OCI-LY7 (cell line): Measurements from ENCODE around the gene STX18. TPM values are rescaled to one million over a fixed set of nuclear protein-coding genes. Genes with fewer than 3 reads are reported as not detected.
"Not testable (repeated sequence)": the region's sequence is repeated elsewhere in the genome, so short reads cannot be mapped to it uniquely, and the experiment has no call there.

Experiments used
- BruUV-seq: library from RNA; stranded (reverse); fragments of 400-500 nt; replicated peaks from 2 replicates; lab custom pipeline; 2021; lab: Mats Ljungman, UMichigan
- CTCF ChIA-PET: fragments of 300-600 bp; sonication (Branson Sonifier 250); formaldehyde crosslinking; loops from one replicate; lab custom pipeline; 2022; ENCODE audit warnings: antibody characterized with exemption; ENCODE audit not compliant: unreplicated experiment; lab: Charles Lee
- POLR2A ChIA-PET: fragments of 300-600 bp; sonication (Branson Sonifier 250); formaldehyde crosslinking; loops from one replicate; lab custom pipeline; 2022; ENCODE audit warnings: antibody characterized with exemption; lab: Charles Lee
- DNase-seq: peaks from one replicate; pipeline ENCODE4 v3.0.0-alpha.2; 2015; ENCODE audit warnings: low spot score
- H2AFZ ChIP-seq: fragments of 200-600 bp; sonication (generic), shearing (Covaris generic); 2 replicates; pipeline ENCODE4 v1.6.1; 2014; ENCODE audit warnings: mild to moderate bottlenecking, antibody characterized with exemption, low read length, moderate library complexity
- H3K27ac ChIP-seq: fragments of 200-600 bp; sonication (generic); 2 replicates; pipeline ENCODE4 v1.5.1; 2014; ENCODE audit warnings: mixed run types, low read depth, mild to moderate bottlenecking, moderate library complexity, low read length, inconsistent platforms; ENCODE audit not compliant: poor library complexity, severe bottlenecking
- H3K36me3 ChIP-seq: fragments of 200-600 bp; sonication (generic); 2 replicates; pipeline ENCODE4 v1.6.1; 2014; ENCODE audit warnings: mild to moderate bottlenecking, antibody characterized with exemption, low read length, moderate library complexity, mixed read lengths; ENCODE audit not compliant: insufficient read depth
- H3K4me1 ChIP-seq: fragments of 200-600 bp; sonication (generic); 2 replicates; pipeline ENCODE4 v1.5.1; 2014; ENCODE audit warnings: mild to moderate bottlenecking, low read length; ENCODE audit not compliant: insufficient read depth, poor library complexity, severe bottlenecking
- H3K4me2 ChIP-seq: fragments of 200-600 bp; sonication (generic); 2 replicates; pipeline ENCODE4 v1.6.1; 2014; ENCODE audit warnings: mild to moderate bottlenecking, low read length
- H3K4me3 ChIP-seq: fragments of 200-600 bp; sonication (generic); 2 replicates; pipeline ENCODE4 v1.5.1; 2014; ENCODE audit warnings: mild to moderate bottlenecking, low read depth, low read length; ENCODE audit not compliant: poor library complexity, severe bottlenecking
- H3K79me2 ChIP-seq: fragments of 200-600 bp; sonication (generic); 2 replicates; pipeline ENCODE4 v1.6.1; 2016; ENCODE audit warnings: low read depth, mild to moderate bottlenecking, low read length, moderate library complexity, mixed read lengths; ENCODE audit not compliant: insufficient read depth
- H3K9me2 ChIP-seq: fragments of 200-600 bp; sonication (generic); 2 replicates; pipeline ENCODE4 v1.6.1; 2016; ENCODE audit warnings: mild to moderate bottlenecking, low read length, mixed read lengths; ENCODE audit not compliant: insufficient read depth
- H3K9me3 ChIP-seq: fragments of 200-600 bp; sonication (generic); 2 replicates; pipeline ENCODE4 v1.6.1; 2014; ENCODE audit warnings: mild to moderate bottlenecking, mixed run types, low read length, mixed read lengths
- H4K20me1 ChIP-seq: fragments of 200-600 bp; sonication (generic); 2 replicates; pipeline ENCODE4 v1.6.1; 2014; ENCODE audit warnings: mild to moderate bottlenecking, antibody characterized with exemption, low read length, moderate library complexity, mixed read lengths; ENCODE audit not compliant: insufficient read depth
- EZH2phosphoT487 ChIP-seq: fragments of 200-600 bp; sonication (generic); IDR thresholded peaks from 2 replicates; pipeline ENCODE4 v1.6.1; 2018; ENCODE audit warnings: low read depth, borderline replicate concordance, mild to moderate bottlenecking, mixed run types, antibody characterized with exemption, low read length, moderate library complexity, mixed read lengths
- intact Hi-C: fragments of 100-400 bp; cut with micrococcal nuclease; formaldehyde crosslinking; loops from one replicate; pipeline ENCODE4 v1.10.0; 2022; ENCODE audit not compliant: unreplicated experiment
- total RNA-seq, 2 experiments: library from RNA; depleted of rRNA in 1 of 2; stranded (reverse); fragments of >200 nt in 1 of 2; shearing (Covaris generic) in 1 of 2; gene quantifications; 2 replicates each; pipeline ENCODE4 v1.2.3, GENCODE V29; 2014 to 2022
- TF ChIP-seq, protein P1 (sequence below): fragments of 200-600 bp; sonication (generic); conservative IDR thresholded peaks from 2 replicates; pipeline ENCODE4 v1.5.1; 2014; ENCODE audit warnings: mild to moderate bottlenecking, antibody characterized with exemption, low read length, moderate library complexity, mixed read lengths

Gene STX18
- total RNA-seq, 2 experiments from 2014 or later = 30.6 to 35.2 TPM

DNA sequence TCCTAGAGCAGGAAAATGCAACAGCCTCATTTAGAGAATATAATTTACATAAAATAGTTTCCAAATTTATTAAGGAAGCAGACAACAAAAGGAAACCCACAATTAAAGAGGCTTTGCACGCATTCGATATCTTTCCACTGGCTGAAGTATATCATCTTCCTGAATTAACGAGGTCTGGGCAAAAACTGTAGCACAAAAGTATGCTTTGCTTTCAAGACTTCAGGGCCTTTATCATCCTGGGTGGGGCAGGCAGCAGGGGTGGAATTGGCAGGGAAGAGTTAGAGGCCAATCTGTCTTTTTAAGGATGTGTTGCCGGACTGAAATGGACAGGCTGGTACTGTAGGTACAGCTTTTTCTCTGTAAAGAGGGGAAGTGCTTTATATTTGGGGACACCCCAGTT lies 17.0 kb upstream of the STX18 start:
- Histone ChIP-seq H3K4me2 (no peak overlapping the region), H3K36me3 (peaks cover 53% of the 10 kb centered on the region), H3K79me2 (no peaks in the 10 kb centered on the region), H3K4me1 (no peaks in the 10 kb centered on the region), H3K27ac (no peak overlapping the region), H2AFZ (no peak overlapping the region), H3K9me2 (no peaks in the 10 kb centered on the region), H4K20me1 (no peaks in the 10 kb centered on the region), H3K4me3 (no peak overlapping the region), H3K9me3 (no peaks in the 10 kb centered on the region)
- CTCF ChIA-PET = no interaction called here
- no TSS peak for BruUV-seq
- intact Hi-C loops = no loop called here
- TF ChIP-seq, protein P1, sequence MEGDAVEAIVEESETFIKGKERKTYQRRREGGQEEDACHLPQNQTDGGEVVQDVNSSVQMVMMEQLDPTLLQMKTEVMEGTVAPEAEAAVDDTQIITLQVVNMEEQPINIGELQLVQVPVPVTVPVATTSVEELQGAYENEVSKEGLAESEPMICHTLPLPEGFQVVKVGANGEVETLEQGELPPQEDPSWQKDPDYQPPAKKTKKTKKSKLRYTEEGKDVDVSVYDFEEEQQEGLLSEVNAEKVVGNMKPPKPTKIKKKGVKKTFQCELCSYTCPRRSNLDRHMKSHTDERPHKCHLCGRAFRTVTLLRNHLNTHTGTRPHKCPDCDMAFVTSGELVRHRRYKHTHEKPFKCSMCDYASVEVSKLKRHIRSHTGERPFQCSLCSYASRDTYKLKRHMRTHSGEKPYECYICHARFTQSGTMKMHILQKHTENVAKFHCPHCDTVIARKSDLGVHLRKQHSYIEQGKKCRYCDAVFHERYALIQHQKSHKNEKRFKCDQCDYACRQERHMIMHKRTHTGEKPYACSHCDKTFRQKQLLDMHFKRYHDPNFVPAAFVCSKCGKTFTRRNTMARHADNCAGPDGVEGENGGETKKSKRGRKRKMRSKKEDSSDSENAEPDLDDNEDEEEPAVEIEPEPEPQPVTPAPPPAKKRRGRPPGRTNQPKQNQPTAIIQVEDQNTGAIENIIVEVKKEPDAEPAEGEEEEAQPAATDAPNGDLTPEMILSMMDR = no peak
- no peak for TF ChIP-seq EZH2phosphoT487
- POLR2A ChIA-PET = interaction anchor here (0.7 kb wide), 1 partner anchor 10 kb away, joined by 3 read pairs; no protein-coding TSS in a partner anchor
- DNase-seq = no peak

DNA sequence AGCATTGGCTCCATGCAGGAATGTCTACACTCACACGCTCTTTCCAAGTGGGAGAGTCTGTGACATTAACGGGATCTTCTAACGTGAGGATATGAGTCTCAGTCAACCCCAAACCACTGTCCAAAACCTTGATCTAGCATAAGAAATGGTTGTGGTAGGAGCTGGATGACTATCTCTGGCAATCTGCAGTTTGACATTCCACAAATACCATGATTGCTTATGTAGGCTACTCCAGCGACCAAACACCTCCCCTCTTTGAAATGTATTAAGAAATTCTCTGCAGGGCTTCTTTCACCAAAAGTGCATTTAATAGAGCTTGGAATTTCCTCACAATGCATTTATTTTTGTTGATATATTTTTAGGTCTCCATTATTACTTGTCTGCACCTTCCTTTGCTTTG lies 14.1 kb upstream of the STX18 start:
- Histone ChIP-seq H3K9me3 (no peaks in the 10 kb centered on the region), H3K79me2 (no peaks in the 10 kb centered on the region), H4K20me1 (no peaks in the 10 kb centered on the region), H3K4me3 (no peak overlapping the region), H2AFZ (no peak overlapping the region), H3K36me3 (peaks cover 61% of the 10 kb centered on the region), H3K27ac (no peak overlapping the region), H3K4me1 (no peaks in the 10 kb centered on the region), H3K4me2 (no peak overlapping the region), H3K9me2 (no peaks in the 10 kb centered on the region)
- no peak for DNase-seq
- ChIA-PET CTCF (no interaction called here), POLR2A (interaction anchor here (1.7 to 1.8 kb wide), 2 partner anchors 14 to 20 kb away, joined by 5 to 7 read pairs; partner anchors contain the start of gene STX18)
- intact Hi-C loops = no loop called here
- TF ChIP-seq, protein P1 = no peak
- TF ChIP-seq EZH2phosphoT487 = no peak
- BruUV-seq = no TSS peak

DNA sequence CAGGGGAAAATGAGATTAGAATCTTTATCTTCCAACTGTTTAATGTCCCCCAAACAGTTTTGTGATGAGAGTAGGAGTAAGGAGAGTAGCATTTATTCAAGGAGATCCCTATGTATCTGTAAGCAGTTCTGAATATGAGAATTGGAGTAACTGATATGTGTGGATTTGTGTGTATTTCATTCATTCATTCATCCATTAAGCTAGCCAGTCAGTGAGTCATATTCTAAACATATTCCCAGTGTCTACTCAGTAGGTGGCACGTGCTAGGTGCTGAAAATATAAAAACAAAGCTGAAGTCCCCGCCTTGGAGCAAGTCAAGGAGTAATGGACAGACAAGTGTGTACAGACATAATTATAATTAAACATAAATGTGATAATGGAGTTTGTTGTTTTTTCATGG lies 12.4 kb upstream of the STX18 start:
- H3K4me1 ChIP-seq = no peaks in the 10 kb centered on the region
- H4K20me1 ChIP-seq = no peaks in the 10 kb centered on the region
- H3K36me3 ChIP-seq = peaks cover 72% of the 10 kb centered on the region
- H3K9me2 ChIP-seq = no peaks in the 10 kb centered on the region
- H3K79me2 ChIP-seq = no peaks in the 10 kb centered on the region
- no TSS peak for BruUV-seq
- no peak overlapping the region for H2AFZ ChIP-seq
- POLR2A ChIA-PET = interaction anchor here (0.5 to 0.6 kb wide), 2 partner anchors 24 to 30 kb away, joined by 3 read pairs; no protein-coding TSS in a partner anchor
- H3K27ac ChIP-seq = no peak overlapping the region
- no peak overlapping the region for H3K4me2 ChIP-seq
- H3K9me3 ChIP-seq = no peaks in the 10 kb centered on the region
- TF ChIP-seq, protein P1 = no peak
- no peak for TF ChIP-seq EZH2phosphoT487
- no peak overlapping the region for H3K4me3 ChIP-seq
- no peak for DNase-seq
- CTCF ChIA-PET = interaction anchor here (1.2 kb wide), 1 partner anchor 12 kb away, joined by 3 read pairs; no protein-coding TSS in a partner anchor
- intact Hi-C loops = no loop called here

DNA sequence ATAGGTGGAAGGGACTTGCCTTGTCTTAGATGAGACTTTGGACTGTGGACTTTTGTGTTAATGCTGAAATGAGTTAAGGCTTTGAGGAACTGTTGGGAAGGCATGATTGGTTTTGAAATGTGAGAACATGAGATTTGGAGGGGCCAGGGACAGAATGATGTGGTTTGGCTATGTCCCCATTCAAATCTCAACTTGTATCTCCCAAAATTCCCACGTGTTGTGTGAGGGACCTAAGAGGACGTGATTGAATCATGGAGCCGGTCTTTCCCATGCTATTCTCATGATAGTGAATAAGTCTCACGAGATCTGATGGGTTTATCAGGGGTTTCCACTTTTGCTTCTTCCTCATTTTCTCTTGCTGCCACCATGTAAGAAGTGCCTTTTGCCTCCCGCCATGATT lies 10.2 kb upstream of the STX18 start:
- H3K9me3 ChIP-seq, H3K4me1 ChIP-seq, H3K79me2 ChIP-seq, H3K27ac ChIP-seq, H4K20me1 ChIP-seq, BruUV-seq, H3K9me2 ChIP-seq, intact Hi-C loops, CTCF ChIA-PET, DNase-seq, H3K4me3 ChIP-seq, H3K4me2 ChIP-seq, H2AFZ ChIP-seq: not testable (repeated sequence)
- POLR2A ChIA-PET = interaction anchor here (0.8 to 1.3 kb wide), 2 partner anchors 12 to 168 kb away, joined by 4 read pairs; no protein-coding TSS in a partner anchor
- H3K36me3 ChIP-seq = peaks cover 94% of the 10 kb centered on the region
